K562 (cell line): ENCODE results near the gene SRC. TPM values are rescaled to one million over a fixed set of nuclear protein-coding genes. Genes with fewer than 3 reads are reported as not detected.

Experiments
- ATAC-seq: fragments of 200-7000 bp; cut with Tn5 transposase; 3 replicates; pipeline ENCODE4 v1.9.1; 2020; ENCODE audit warnings: moderate library complexity
- BruUV-seq: library from RNA; stranded (reverse); fragments of 400-500 nt; replicated peaks from 2 replicates; lab custom pipeline; 2021; lab: Mats Ljungman, UMichigan
- CTCF ChIA-PET: fragments of 300-600 bp; formaldehyde crosslinking; extraction: SDS; loops from one replicate; lab custom pipeline; 2021; ENCODE audit warnings: low intra/inter-chr PET ratio; lab: Yijun Ruan, JAX
- POLR2A ChIA-PET: fragments of 300-600, 350-650 bp; sonication (Branson Sonifier 250); formaldehyde crosslinking; extraction: SDS; loops from one replicate; lab custom pipeline; 2021; ENCODE audit warnings: antibody characterized with exemption, inconsistent platforms; lab: Yijun Ruan, JAX
- DNase-seq, 4 experiments: peaks; one replicate each; pipeline versions ENCODE4 v3.0.0 to v3.0.0-alpha.2; 2011 to 2018; ENCODE audit warnings: low spot score in 3 of 4, mixed read lengths in 3 of 4; ENCODE audit errors: extremely low read depth in 1 of 4
- FAIRE-seq: peaks from 2 replicates; lab custom pipeline; 2011; peaks lifted over from hg19 to GRCh38; lab: Jason Lieb, UNC
- H2AFZ ChIP-seq: 2 replicates; pipeline ENCODE4 v1.6.0; 2011; ENCODE audit warnings: low read depth, low read length, control low read depth, inconsistent platforms
- H3K27ac ChIP-seq: fragments of 200-600 bp; 3 replicates; pipeline ENCODE4 v1.8.0; 2011; ENCODE audit warnings: low read depth, mild to moderate bottlenecking, control low read depth, inconsistent platforms, low read length, moderate library complexity, mixed read lengths; ENCODE audit errors: extremely low read depth
- H3K27me3 ChIP-seq, 2 experiments: fragments of 300-600 bp in 1 of 2; 2 replicates in 1 of 2; 3 replicates in 1 of 2; pipeline versions ENCODE4 v1.6.0 to v1.8.0; 2011; ENCODE audit warnings: inconsistent platforms in 2 of 2, low read length in 2 of 2, mild to moderate bottlenecking in 1 of 2, mixed read lengths in 1 of 2, moderate library complexity in 1 of 2; ENCODE audit not compliant: control insufficient read depth in 2 of 2, insufficient read depth in 2 of 2
- H3K36me3 ChIP-seq: fragments of 300-600 bp; 3 replicates; pipeline ENCODE4 v1.8.0; 2011; ENCODE audit warnings: mild to moderate bottlenecking, low read length, inconsistent platforms; ENCODE audit not compliant: control insufficient read depth, insufficient read depth
- H3K4me1 ChIP-seq, 2 experiments: fragments of 200-600 bp in 1 of 2; replicated peaks in 1 of 2; 2 replicates in 1 of 2; 3 replicates in 1 of 2; pipeline versions ENCODE4 v1.5.1 to v1.8.0; 2011; ENCODE audit warnings: inconsistent platforms in 2 of 2, low read length in 2 of 2, mild to moderate bottlenecking in 1 of 2, mixed read lengths in 1 of 2, moderate library complexity in 1 of 2; ENCODE audit not compliant: control insufficient read depth in 2 of 2, insufficient read depth in 2 of 2
- H3K4me2 ChIP-seq: 2 replicates; pipeline ENCODE4 v1.6.1; 2011; ENCODE audit warnings: low read length, control low read depth, inconsistent platforms, mixed read lengths; ENCODE audit not compliant: insufficient read depth
- H3K4me3 ChIP-seq: fragments of 200-600 bp; sonication (generic), shearing (Covaris generic); 2 replicates; pipeline ENCODE4 v1.5.1; 2016; ENCODE audit warnings: control low read depth, inconsistent platforms
- H3K79me2 ChIP-seq: fragments of 200-600 bp; 3 replicates; pipeline ENCODE4 v1.8.0; 2011; ENCODE audit warnings: low read length, inconsistent platforms; ENCODE audit not compliant: control insufficient read depth, insufficient read depth
- H3K9ac ChIP-seq, 2 experiments: 2 replicates each; pipeline versions ENCODE4 v1.6.0 to v1.6.1; 2011; ENCODE audit warnings: low read depth in 2 of 2, low read length in 2 of 2, control low read depth in 1 of 2, inconsistent platforms in 1 of 2, mild to moderate bottlenecking in 1 of 2, mixed read lengths in 1 of 2; ENCODE audit not compliant: insufficient read depth in 1 of 2
- H3K9me1 ChIP-seq: one replicate; pipeline ENCODE4 v1.6.0; 2011; ENCODE audit warnings: inconsistent platforms, mild to moderate bottlenecking, low read length, moderate library complexity; ENCODE audit not compliant: control insufficient read depth, insufficient read depth
- H3K9me3 ChIP-seq: replicated peaks from 2 replicates; pipeline ENCODE4 v1.5.1; 2011; ENCODE audit warnings: low read depth, low read length, inconsistent platforms; ENCODE audit not compliant: control insufficient read depth, insufficient read depth
- H4K20me1 ChIP-seq: replicated peaks from 2 replicates; pipeline ENCODE4 v1.6.1; 2011; ENCODE audit warnings: low read length, inconsistent platforms, mixed read lengths; ENCODE audit not compliant: control insufficient read depth, insufficient read depth
- GABPB2 ChIP-seq: fragments of 250-450 bp; sonication (Bioruptor Pico); conservative IDR thresholded peaks from 2 replicates; pipeline ENCODE4 v1.5.1; 2021; ENCODE audit warnings: mild to moderate bottlenecking
- HMGN3 ChIP-seq: IDR thresholded peaks from 2 replicates; pipeline ENCODE4 v1.6.1; 2011; ENCODE audit warnings: borderline replicate concordance, low read depth, mild to moderate bottlenecking, mixed read lengths, low read length; ENCODE audit not compliant: insufficient read length; ENCODE audit errors: extremely low read depth
- POLR3G ChIP-seq: IDR thresholded peaks from 2 replicates; pipeline ENCODE4 v1.6.1; 2011; ENCODE audit not compliant: insufficient read length, insufficient replicate concordance; ENCODE audit errors: extremely low read depth
- PTTG1 ChIP-seq: fragments of 450-650 bp; IDR thresholded peaks from 2 replicates; pipeline ENCODE4 v1.6.1; 2016; ENCODE audit warnings: low read depth, mild to moderate bottlenecking, missing genetic modification characterization, missing compliant biosample characterization
- RBM25 ChIP-seq: fragments of 200-400 bp; formaldehyde crosslinking; IDR thresholded peaks from 2 replicates; pipeline ENCODE4 v1.6.1; 2018; ENCODE audit warnings: low read length, low read depth, moderate library complexity; ENCODE audit not compliant: severe bottlenecking
- SIX5 ChIP-seq, 2 experiments: IDR thresholded peaks; 2 replicates each; pipeline ENCODE4 v1.6.1; 2011; ENCODE audit warnings: low read length in 2 of 2, borderline replicate concordance in 1 of 2, low read depth in 1 of 2, mild to moderate bottlenecking in 1 of 2, moderate library complexity in 1 of 2; ENCODE audit not compliant: insufficient read depth in 1 of 2
- TEAD2 ChIP-seq: fragments of 450-650 bp; IDR thresholded peaks from 2 replicates; pipeline ENCODE4 v1.6.1; 2016; ENCODE audit warnings: missing genetic modification characterization, control low read depth, missing compliant biosample characterization
- ZNF445 ChIP-seq: fragments of 250-450 bp; sonication (Bioruptor Pico); IDR thresholded peaks from 2 replicates; pipeline ENCODE4 v1.4.0; 2020; ENCODE audit warnings: low read depth, mild to moderate bottlenecking, moderate library complexity
- ZNF79 ChIP-seq: fragments of 250-450 bp; sonication (Bioruptor Pico); IDR thresholded peaks from 2 replicates; pipeline ENCODE4 v1.4.0; 2020; ENCODE audit warnings: low read depth, mild to moderate bottlenecking, moderate library complexity
- WGBS: fragments of 100-300 bp; shearing (Covaris generic); methylation state at CpG from one replicate; pipeline ENCODE4 v1.1.6; 2016; ENCODE audit warnings: low coverage, mixed read lengths; ENCODE audit not compliant: insufficient coverage; ENCODE audit errors: missing lambda C conversion rate; 5-methylcytosine and 5-hydroxymethylcytosine counted together
- in situ Hi-C: fragments of 300-500 bp; cut with MboI; formaldehyde crosslinking; loops from 4 replicates; pipeline ENCODE4 v1.15.0; 2018; ENCODE audit warnings: inconsistent platforms, mixed read lengths
- intact Hi-C: fragments of 100-400 bp; cut with micrococcal nuclease; formaldehyde crosslinking; loops from 2 replicates; pipeline ENCODE4 v1.14.2; 2022
- polyA plus RNA-seq, 8 experiments: library from polyadenylated mRNA; depleted of rRNA in 4 of 8; stranded (reverse) in 5 of 8; unstranded in 3 of 8; fragments of >200 nt; fragmentation: Nextera tagmentation in 2 of 8; fragmentation: Illumina TruSeq in 1 of 8; extraction: Ambion mirVana in 2 of 8; extraction: Trizol in 1 of 8; gene quantifications; 2 replicates each; pipeline versions ENCODE4 v1.2.1 to v1.2.3, GENCODE V29; 2011 to 2014; ENCODE audit warnings: inconsistent platforms in 1 of 8, missing spikeins in 1 of 8
- total RNA-seq, 7 experiments: library from RNA; depleted of rRNA in 6 of 7; stranded (reverse); fragments of >200 nt in 6 of 7; fragmentation: Illumina TruSeq in 2 of 7; extraction: Trizol in 2 of 7; gene quantifications; 2 replicates each; pipeline versions ENCODE4 v1.2.1 to v1.2.3, GENCODE V29; 2011 to 2021; ENCODE audit warnings: low replicate concordance in 1 of 7
- TF ChIP-seq, protein P1 (sequence below): IDR thresholded peaks from 2 replicates; pipeline ENCODE4 v1.6.1; 2014; ENCODE audit warnings: antibody characterized with exemption

Gene SRC
- total and polyA plus RNA-seq, 9 of the 15 experiments (the other 6 are each of a cell fraction or from before 2014, with no cell fraction given) = 0.06 to 8.5 (median 3.1) TPM

DNA sequence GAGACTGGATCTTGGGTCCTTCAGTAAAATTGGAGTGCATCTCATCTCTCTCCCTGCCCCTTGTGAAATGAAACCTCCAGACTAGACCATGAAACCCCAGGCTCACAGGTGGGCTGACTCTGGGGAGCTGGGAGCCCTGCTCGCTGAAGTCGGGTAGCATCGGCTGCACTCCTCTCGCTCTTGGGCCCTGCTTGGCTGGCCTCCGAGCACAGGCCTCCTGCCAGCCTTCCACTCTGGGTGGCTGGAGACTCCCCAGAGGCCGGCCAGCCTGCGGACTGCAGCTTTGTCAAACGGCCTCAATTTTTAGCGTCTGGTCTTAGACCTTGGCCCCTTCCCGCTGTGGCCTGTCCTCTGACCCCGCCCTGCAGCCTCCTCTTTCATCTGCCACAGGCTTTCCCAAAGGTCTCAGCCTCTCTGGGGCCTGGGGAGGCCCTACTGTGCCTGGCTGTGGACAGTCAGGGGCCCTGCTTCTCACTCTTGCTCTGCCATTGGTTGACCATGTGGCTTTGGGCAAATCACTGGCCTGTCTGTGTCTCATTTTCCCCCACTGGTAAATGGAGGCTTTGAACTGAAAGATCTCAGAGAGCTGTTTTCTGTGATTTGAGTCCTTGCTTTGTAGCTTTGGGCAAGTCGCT lies 45.1 kb downstream of the SRC start:
- no peak for DNase-seq
- H3K9me1 ChIP-seq = no peaks in the 10 kb centered on the region
- in situ Hi-C loops = no loop called here
- H3K79me2 ChIP-seq = no peaks in the 10 kb centered on the region
- no peak; the same call in 2 of the 3 replicates for ATAC-seq
- H3K4me3 ChIP-seq = no peak overlapping the region
- TF ChIP-seq ZNF79 (CRISPR knock-in tag) = no peak
- no peak for TF ChIP-seq PTTG1
- no peak for TF ChIP-seq RBM25
- TF ChIP-seq HMGN3 = no peak
- TF ChIP-seq ZNF445 (CRISPR knock-in tag) = no peak
- TF ChIP-seq GABPB2 = no peak
- TF ChIP-seq SIX5 (IDR thresholded peaks at IDR 0.05; ENCODE audit: borderline replicate concordance in 1 of 2, insufficient read depth in 1 of 2, low read depth in 1 of 2, low read length in 2 of 2) = no peak
- TF ChIP-seq POLR3G = no peak
- TF ChIP-seq, protein P1, sequence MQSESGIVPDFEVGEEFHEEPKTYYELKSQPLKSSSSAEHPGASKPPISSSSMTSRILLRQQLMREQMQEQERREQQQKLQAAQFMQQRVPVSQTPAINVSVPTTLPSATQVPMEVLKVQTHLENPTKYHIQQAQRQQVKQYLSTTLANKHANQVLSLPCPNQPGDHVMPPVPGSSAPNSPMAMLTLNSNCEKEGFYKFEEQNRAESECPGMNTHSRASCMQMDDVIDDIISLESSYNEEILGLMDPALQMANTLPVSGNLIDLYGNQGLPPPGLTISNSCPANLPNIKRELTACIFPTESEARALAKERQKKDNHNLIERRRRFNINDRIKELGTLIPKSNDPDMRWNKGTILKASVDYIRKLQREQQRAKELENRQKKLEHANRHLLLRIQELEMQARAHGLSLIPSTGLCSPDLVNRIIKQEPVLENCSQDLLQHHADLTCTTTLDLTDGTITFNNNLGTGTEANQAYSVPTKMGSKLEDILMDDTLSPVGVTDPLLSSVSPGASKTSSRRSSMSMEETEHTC = no peak
- no peak for TF ChIP-seq TEAD2
- intact Hi-C loops = loop anchor here (5.0 kb wide), 1 partner anchor 136 kb away; the partner anchor contains the start of gene BLCAP
- ChIA-PET POLR2A (no interaction called here), CTCF (no interaction called here)
- WGBS = 65% methylated on average over 12 of the region's 12 CpGs
- no peaks in the 10 kb centered on the region for H3K36me3 ChIP-seq
- no peak for FAIRE-seq
- H3K4me1 ChIP-seq = peaks cover 2 to 53% of the 10 kb centered on the region in 2 experiments; a peak in 3 of 5 replicates
- no peak overlapping the region for H3K4me2 ChIP-seq
- H3K27ac ChIP-seq = no peak overlapping the region
- no peaks in the 10 kb centered on the region for H3K9me3 ChIP-seq
- H3K27me3 ChIP-seq = no peaks in the 10 kb centered on the region
- H4K20me1 ChIP-seq = 0 out of 2 replicates have a peak, but pooled peaks cover 3% of the 10 kb centered on the region
- no peak overlapping the region for H2AFZ ChIP-seq
- H3K9ac ChIP-seq = peak overlapping the region in 1 of 2 experiments; percentile 76; a peak in 2 of 4 replicates
- BruUV-seq = no TSS peak
